NCI-H1092 (cell line): ENCODE results near the gene SHTN1.

ENCODE experiments used
- DNase-seq: peaks from one replicate; lab custom pipeline; 2025; lab: John Stamatoyannopoulos, UW

The SHTN1 gene

DNA sequence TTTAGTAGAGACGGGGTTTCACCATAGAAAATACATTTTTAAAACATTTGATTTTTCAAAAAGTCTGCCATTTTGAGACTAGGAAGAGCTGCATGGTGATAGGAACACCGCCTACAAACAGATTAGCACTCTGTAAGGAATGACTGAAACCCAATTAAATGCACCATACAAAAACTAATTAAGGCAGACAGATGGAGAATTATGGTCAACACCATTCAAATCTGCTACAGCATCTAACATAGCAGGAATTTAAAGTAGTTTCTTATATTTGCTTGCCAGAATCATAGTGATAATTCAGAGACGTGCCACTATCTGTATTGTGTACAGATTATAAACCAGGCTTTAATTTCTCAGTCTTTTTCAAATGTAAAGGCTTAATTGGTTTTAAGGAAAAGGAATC lies 87.5 kb downstream of the SHTN1 start:
- DNase-seq = no peak

DNA sequence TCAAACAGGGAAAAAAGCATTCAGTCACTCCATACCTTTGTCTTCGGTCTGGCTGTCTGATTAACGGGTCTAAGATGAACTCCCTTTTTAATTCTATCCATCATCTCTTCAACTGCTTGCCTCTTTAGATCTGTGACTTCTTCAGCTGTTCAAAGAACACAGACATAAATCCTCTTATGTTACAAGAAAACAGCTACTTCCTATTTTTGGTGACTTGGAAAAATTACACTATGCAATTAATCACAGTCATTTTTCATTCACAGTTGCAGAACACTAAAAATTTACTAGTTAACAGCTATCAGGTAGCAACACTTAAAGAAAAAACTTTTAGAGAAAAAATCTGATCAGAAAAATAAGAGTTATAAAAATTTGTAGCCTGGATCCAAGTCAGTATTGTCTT lies 89.6 kb downstream of the SHTN1 start:
- no peak for DNase-seq

DNA sequence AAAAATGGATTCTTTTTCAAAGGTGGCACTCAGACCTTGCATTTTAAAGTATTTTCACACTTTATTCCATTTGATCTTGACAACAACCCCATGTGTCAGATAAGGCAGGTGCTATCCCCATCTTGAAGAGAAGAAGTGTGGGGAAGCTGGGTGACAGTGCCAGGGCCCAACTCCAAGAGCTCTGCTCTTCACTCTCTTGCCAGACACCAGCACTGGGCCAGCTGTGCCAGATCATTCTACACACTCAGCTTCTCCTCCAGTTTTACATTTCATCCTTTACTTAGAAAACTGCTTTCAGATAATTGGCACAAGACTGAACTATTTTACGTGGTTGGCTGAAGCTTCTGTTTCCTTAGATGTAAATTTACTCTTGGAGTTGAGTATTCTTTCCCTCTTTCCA lies 91.3 kb downstream of the SHTN1 start:
- no peak for DNase-seq

DNA sequence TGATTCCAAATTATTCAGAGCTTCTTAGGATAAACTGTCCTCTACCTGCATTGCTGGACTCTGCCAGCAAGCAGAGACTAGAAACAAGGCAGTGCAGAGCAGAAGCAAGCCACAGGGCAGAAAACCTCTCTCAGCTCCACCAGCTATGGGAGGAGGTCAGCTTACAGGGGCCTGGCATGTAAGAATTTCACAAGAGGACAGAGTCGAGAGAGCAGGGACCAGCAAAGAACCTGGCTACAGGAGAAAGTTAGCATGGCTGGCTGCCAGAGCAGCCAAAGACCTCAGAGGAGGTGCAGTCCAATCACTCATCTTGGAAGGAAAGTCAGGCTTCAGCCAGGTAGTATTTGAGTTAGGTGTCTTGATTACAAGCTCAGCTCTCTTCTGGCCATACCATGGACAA lies 92.8 kb downstream of the SHTN1 start:
- no peak for DNase-seq

DNA sequence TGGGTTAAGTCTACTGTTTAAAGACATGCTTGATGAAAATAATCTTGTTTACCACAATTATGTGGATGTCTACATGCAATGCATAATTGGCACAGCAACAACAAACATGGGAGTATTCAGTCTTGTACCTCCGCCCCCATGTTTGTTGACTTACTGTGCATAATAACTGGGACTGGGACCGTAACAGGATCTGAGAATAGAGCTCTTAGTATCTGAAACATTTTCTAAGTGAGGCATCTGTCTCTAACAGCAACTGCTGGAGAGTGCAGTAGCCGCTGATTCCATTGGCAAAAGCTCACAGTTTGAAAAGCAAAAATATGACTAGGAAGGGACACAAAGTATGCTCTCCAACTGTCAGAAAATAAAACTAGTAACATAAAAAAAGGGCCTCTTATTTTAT lies 94.1 kb downstream of the SHTN1 start:
- DNase-seq = no peak

DNA sequence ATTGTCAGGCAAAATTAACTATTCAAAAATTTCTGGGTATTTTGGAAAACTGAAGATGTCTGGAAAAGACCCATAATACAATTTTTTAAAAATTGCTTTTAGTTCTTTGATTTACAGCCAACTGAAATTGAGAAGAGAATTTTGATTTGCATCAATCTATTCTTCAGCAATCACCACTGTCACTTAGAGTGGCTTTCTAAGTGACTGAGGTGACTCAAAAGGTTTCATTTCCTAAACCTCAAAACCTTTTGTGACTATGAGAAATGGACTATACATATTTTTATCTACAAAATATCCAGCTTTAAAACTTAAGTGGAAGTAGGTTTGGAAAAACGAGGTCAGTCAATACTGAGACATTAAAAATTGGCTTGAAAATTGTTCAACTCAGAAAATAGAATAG lies 95.7 kb downstream of the SHTN1 start:
- no peak for DNase-seq

DNA sequence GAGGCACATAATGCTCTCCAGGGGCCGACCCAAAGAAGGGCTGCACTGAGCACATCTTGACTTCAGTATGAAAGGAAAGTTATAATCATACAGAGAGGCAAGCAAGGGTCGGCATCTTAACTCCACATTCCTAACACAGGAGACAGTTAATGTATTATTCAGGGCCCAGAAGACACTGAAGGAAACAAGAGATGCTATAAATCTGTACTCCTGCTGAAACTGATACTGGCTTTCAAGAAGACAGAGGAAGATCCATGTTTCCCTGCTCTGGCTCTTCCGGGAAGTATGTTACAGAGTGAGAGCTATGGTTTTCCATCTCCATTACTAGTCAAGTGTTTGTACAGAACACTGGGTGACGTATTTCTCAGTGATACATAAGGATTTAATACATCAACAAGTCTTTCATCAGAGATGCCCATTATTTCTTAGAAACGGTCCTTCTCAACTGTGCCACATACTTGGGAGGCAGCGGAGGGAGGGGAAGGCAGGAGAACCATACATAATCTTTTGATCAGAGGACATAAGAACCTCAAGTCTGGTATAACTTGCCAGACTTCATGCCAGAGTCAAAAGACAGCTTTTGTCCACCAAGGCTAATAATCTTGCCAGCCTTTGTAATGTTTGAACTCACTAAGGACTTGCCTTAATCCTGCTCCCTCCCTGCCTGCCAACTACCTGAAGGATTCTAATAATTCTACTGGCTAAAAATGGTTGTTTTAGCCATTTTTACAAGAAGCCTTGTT lies 97.6 kb downstream of the SHTN1 start:
- DNase-seq = no peak

DNA sequence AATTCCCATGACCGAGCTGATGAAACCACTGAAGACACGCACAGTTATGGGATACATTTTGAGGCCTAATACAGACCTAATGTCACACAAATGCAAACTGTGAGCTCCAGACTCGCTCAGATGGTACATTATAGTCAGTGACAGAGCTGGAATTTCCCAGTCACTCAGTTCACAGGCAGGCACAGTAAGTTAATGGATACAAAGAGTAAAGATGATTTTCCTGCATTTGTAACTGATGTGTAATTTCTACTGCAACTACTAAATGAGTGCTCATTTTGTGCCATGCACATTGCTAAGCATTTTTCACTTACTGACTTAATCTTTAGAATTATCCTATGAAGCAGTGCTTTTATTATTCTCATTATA lies 99.2 kb downstream of the SHTN1 start:
- DNase-seq = no peak

DNA sequence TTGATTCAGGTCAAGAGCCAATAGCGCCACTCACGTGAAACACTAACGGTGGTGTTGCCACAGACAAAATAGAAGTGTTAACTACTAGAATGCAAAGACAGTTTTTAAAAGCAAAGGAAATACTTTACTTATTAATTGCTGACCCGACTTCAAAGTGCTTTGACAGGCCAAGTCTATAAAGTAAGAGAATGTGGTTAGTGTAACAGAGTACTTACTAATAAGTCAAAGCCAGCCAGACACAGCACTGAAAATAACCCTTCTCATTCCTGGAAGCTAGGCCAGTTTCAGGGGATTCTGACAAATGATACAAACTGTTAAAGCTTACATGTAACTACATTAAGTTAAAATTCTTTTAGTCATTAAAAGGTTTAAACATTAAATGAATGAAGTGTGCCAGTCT lies 105.4 kb downstream of the SHTN1 start:
- DNase-seq = no peak

DNA sequence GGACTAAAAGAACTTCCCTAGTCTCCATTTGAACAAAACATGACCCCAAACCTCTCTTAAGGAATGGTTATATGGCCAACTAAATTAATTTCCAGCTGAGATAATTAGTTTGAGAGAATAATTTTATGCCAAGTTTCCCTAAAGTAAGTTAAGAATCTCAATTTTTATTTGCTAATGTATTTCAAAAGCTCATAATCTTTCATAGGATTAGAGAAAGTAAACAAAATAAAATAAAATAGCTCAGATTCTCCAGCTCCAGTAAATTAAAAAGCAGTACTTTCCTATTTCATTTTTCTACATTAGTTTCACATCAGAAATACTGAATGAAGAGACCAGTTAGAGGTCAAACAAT lies 111.3 kb downstream of the SHTN1 start:
- no peak for DNase-seq

DNA sequence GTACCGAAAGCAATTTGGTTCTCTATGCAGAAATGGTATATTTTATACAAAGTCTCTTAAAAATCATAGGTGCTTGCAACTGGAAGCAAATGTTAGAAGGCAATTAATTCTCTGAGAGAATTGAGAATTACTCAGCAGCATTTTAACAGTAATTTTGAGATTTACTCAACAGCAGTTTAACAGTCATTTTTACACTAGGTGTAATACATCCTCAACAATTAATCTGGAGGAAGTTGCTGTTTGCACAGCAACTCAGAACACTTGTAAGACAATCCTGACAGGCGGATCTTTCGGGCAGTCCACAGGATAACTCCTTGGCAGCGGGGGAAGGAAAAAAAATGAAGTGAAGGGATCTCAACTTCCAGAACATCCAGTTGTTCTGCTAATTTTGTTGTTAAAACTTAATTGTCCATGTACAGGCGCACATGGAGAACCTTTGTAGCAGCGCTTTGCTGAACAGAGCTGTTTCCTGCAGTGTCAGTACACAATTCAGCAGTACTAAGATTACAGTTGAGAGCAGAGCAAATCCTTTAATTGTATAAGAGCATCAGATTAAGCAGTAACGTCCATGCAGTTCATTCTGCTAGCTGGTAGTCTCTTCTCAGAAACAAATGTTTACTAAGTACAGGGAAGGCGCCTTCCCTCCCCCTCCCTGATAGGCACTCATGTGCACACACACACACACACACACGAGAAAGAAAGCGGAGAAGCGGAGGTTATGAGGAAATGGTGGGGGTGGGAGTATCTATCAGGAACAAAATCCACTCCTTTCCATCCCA lies 111.9 kb downstream of the SHTN1 start:
- DNase-seq = no peak

DNA sequence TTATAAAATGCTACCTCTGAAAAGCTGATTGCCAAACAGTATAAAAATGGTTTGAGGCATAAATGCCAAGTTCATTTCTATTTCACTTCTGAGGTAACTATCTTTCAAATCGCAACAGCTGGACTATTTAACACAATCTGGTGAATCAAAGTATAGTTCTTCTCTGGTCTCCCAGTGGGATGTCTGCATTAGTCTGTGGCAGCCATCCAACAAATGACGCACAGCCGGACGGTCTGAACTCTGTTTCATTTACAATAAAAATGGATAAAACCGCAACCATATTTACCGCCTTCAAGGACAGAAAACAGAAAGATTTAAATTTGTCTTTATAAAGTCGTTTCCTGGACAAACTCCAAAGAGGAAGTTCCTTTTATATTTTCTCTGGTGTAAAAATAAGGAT lies 113.8 kb downstream of the SHTN1 start:
- DNase-seq = no peak

DNA sequence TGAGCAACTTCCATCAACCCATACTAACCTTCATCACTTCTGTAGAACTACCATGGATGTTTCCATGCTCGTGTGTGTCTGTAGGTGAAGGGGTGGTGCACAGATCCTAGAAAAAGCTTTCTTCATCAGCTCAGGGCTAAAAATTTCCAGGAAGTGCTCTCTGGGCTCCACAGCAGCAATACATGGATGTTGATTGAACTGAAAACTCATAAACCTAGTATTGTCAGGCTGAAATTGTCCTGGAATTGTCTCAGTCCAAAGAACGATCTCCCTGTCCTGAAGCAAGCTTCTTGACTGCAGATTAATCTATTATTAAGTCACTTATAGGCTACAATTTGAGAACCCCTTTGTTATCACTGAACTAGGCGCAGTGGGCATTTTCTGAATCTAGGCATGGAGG lies 115.9 kb downstream of the SHTN1 start:
- DNase-seq = no peak

DNA sequence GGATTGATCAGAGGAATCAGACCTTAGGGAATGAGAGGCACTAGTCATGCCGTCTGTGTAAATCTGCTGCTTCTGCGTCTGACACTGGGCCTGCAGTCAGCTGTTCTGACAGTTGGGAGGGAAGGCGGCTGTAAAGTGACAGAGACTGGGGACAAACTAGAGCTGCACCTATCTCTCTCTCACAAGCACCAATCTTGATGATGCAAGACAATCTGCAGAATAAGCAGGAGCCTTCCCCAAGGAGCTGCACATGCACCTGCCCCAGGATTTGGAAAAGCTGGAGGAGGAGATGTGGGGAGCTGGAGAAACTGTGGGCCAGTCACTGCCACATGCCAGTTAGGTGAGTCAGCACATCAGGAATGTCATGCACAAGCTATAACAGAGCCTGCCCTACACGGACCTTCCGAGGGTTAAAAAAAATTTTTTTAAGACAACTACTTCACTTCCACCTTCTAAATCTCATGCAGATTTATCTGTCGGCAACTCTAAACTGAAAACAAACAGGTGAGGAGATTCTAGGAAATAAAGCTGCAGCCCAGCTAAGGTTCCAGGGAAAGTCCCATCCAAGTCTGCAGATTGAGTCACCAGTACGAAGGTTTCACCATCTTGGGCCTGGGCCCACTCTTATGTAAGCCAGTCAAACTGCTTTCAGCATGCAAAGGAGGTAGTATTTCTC lies 116.5 kb downstream of the SHTN1 start:
- no peak for DNase-seq

DNA sequence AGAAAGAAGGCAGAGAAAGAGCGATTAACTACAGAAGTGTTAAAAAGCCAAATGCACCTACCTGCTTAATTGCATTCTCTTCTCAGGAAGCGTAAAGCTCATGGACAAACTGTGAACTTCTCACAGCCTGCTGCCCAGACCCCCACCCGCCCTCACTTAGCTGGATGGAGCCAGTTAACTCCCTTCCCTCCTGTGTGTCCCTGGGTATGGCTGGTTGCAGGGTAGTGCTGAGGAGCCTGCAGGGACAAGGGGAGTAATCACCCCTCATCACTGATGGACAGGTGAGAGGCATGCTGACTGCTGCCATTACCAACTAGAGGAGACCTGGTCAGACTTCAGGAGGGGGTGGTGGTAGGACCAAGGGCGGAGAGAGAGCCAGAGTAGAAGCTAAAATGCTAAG lies 118.2 kb downstream of the SHTN1 start:
- no peak for DNase-seq

DNA sequence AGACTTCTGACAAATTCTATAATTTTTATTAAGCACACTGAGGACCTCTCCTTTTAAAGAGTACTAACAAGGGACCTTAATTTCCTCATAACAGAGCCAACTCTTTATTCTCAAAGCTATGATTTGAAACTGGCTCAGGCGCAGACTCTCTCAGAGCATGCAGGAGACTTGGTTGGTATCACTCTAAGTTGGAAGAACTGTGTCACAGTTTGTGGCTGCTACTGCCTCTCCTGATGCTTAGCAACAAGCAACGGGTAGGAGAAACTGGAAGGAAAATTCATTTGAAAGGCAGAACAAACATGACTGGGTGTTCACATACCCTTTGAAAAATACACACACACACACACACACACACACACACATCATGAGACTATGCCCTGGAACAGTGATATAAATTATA lies 122.3 kb downstream of the SHTN1 start:
- DNase-seq = no peak

DNA sequence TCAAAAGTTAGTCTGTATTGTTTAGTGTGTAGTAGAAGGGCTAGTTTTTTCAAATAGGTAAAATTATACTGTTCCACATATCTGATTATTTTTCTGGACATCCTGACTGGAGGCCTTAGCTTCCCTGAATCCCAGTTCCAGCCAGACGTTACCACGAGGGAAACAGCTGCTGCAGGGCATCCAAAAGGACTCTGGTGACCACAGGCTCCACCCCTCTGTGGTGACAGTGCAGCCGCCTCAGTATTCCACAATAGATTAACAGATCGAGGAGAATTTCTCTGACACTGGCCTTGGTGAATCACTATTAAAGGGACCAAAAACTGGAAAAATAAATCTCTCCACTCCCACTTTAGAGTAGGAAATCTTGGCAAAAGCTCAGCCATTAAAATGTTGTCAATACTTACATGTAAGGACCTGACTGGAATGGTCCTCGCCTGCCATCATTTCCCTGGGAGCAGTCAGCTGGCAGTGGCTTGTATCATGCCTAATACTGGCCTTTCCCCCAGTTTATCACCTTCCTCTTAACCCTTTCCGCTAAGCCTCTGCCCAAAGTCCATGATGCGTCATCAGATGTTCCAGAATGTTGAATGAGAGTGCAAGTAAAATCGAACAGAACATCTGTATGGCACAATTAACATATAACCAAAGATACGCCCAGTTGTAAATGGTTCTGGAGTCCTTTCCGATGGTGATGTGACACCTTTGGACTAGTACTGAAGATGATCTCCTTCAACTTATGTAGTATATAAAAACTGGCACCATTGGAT lies 124.1 kb downstream of the SHTN1 start:
- no peak for DNase-seq

DNA sequence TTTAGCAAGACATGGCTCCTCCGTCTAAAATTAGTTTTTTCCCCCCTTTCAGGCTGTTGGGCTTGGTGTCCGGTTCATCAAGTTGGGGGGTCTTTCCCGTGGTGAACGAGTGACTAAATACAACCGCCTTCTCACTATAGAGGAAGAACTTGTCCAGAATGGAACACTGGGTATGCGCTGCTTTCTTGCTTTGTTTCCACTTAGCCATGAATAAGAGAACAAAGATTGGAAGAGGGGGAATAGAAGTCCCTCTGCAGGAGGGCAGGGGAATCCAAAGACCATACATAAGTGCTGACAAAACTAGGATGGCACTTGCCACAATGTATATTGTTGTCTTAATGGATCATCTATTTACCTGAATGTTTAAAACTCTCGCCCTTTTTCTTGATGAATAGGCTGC lies 125.2 kb downstream of the SHTN1 start:
- no peak for DNase-seq

DNA sequence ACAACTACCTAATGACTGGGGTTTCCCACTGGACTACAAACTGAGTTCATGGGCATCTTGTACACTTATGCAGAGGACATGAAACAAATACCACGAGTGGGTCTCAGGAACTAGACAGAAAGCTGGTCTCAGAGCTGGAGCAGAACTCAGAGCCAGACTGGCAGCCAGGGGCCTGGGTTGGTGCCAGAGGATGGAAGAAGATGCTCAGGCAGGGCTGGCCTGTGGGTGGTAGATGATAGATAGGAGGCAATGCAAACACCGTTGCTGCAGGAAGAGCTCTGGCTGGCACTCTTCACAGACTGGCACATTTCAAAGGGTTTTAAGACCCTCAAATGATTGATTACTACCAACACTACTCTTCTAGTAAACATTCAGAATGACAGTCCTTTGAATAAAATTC lies 126.9 kb downstream of the SHTN1 start:
- no peak for DNase-seq

DNA sequence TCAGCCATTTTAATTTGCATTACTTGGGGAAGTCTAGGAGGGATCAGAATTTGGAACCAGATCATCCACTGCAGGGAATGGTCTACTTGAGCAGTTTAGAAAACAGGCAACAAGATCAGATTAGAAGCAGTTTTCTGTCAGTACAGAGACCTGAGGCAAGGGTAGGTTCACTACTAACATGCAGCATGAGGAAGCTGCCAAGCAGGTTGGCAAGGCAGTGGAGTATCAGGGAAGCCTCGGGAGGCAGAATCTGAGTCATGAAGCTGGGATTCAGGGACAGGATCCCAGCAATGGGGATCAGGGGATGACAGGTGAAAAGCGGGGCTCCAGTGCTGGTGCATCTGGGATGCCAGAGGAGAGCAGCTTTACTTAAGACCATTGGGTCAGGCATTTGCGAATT lies 127.6 kb downstream of the SHTN1 start:
- DNase-seq = no peak

DNA sequence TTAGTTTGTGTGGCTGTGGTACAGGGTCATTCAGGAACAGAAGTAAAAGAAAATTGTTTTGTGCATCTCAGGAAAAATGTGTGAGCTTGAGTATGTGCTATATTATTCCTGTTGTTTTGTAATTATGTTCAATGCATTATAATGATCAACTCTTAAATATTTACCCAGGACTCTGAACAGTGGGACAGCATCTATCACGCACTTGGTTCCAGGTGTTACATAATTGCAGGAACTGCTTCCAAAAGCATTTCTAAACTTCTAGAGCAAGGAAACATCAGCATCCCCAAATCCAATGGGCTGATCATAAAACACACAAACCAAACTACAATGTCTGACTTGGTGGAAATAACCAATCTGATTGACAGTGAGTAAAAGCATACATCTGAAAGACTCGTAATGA lies 129.1 kb downstream of the SHTN1 start:
- no peak for DNase-seq

DNA sequence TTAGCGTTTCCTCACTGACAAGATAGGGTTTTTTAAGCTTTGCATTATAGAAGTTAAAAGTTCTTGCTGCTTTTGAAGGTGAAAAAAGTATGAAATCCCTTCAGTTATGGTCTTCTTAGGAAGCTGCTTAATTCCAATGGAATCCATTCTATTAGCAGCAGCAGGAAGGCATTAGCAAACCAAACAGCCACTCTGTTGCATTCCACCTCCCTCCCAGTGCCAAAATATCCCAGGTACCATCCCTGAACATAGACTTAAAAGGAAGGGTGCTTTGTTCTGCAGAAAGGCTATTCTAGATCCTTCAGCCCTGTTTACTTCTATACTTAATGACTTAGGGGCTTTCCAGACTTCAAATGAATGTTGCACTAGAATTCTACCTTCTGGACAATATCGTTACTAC lies 131.9 kb downstream of the SHTN1 start:
- DNase-seq = no peak

DNA sequence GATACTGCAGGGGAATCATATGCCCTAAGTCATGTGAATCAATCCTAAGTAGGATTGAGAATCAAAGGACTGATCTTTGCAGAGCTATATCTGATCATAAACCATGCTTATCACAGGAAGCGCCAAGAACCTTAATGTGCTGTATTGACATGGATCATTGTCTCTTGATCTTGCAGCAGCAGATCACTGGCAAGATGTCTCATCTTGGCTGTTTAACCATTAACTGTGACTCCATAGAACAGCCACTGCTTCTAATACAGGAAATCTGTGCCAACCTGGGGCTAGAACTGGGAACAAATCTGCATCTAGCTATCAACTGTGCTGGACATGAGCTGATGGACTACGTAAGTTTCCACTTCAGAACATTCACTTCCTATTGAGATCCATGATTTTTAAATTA lies 134.0 kb downstream of the SHTN1 start:
- no peak for DNase-seq
